AG10803 (cell line): ENCODE measurements around the gene TACC3.

Experiments used
- DNase-seq: peaks from one replicate; pipeline ENCODE4 v3.0.0; 2010; ENCODE audit warnings: low read depth
- H3K4me3 ChIP-seq: 2 replicates; pipeline ENCODE4 v1.5.1; 2011; ENCODE audit warnings: mild to moderate bottlenecking, low read length, control low read depth
- TF ChIP-seq, protein P1 (sequence below): conservative IDR thresholded peaks from 2 replicates; pipeline ENCODE4 v1.5.1; 2011; ENCODE audit warnings: mild to moderate bottlenecking, low read length, control low read depth, inconsistent platforms

Gene TACC3

DNA sequence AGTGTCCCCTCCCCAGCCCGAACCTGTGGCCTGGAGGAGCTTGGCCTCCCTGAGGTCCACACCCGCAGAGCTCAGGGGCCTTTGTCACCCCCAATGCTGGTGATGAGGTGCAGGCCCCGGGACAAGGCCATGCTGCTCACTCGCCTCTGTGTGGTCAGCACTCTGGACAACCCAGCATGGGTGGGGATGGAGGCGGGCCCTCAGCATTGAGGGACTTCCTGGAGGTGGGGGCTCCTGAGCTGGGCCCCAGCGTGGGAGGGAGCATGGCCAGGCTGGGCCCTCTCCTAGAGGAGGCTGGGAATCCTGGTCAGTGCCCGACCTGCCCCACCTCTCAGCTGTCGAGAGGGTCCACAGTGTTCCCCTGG lies 30.6 kb downstream of the TACC3 start:
- TF ChIP-seq, protein P1, sequence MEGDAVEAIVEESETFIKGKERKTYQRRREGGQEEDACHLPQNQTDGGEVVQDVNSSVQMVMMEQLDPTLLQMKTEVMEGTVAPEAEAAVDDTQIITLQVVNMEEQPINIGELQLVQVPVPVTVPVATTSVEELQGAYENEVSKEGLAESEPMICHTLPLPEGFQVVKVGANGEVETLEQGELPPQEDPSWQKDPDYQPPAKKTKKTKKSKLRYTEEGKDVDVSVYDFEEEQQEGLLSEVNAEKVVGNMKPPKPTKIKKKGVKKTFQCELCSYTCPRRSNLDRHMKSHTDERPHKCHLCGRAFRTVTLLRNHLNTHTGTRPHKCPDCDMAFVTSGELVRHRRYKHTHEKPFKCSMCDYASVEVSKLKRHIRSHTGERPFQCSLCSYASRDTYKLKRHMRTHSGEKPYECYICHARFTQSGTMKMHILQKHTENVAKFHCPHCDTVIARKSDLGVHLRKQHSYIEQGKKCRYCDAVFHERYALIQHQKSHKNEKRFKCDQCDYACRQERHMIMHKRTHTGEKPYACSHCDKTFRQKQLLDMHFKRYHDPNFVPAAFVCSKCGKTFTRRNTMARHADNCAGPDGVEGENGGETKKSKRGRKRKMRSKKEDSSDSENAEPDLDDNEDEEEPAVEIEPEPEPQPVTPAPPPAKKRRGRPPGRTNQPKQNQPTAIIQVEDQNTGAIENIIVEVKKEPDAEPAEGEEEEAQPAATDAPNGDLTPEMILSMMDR = no peak
- DNase-seq = no peak
- no peak overlapping the region for H3K4me3 ChIP-seq

GRCh38 chr4:1752284-1753041 lies 31.1 kb downstream of the TACC3 start:
- DNase-seq = no peak
- TF ChIP-seq, protein P1 = no peak
- H3K4me3 ChIP-seq = no peak overlapping the region

DNA sequence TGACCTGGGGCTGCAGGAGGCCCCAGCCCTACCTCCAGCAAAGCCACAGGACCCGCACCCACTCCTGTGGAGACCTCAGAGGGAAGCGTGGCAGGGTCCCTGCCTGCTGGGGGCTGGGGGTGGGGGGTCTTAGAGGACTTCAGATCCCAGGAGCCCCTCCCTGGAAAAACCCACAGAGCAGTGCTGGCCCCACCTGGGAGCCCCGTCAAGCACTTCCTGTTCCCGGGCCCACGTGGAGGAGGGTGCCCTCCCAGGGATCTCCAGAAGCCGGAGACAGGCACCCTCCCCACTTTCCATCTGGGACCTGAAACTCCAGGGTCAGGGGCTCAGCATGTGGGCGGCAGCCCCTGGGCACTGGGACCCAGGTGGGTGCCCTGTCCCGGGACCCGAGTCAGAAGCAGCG lies 32.0 kb downstream of the TACC3 start:
- no peak for DNase-seq
- TF ChIP-seq, protein P1 = no peak
- H3K4me3 ChIP-seq = no peak overlapping the region

DNA sequence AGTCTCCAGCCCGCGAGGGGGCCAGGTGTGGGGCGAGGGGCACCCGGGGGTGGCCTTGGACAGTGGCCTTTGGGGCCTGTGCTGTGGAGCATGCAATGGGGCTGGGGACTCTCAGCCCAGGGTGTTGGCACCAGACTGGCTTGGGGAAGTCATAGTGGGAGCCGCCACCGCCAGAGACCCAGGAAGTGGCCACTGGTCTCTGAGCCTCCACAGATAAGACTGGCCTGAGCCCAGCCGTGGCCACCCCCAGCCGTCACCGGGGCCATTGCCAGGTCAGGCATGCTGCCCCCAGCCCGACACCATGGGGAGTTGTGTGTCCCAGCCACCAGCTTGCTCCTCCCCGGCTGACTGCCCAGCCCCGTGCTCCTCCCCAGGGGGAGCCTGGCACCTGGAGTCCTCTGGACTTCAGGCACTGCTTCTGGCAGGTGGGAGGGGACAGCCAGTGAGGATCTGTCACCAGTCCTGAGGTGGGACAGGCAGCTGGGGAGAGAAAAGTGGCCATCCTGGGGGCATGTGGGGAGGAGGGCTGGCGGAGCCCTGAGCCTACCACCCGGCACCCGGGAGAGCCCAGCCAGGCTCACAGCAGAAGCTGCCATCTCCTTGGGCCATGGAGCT lies 32.5 kb downstream of the TACC3 start:
- H3K4me3 ChIP-seq = no peak overlapping the region
- TF ChIP-seq, protein P1 = no peak
- DNase-seq = no peak

DNA sequence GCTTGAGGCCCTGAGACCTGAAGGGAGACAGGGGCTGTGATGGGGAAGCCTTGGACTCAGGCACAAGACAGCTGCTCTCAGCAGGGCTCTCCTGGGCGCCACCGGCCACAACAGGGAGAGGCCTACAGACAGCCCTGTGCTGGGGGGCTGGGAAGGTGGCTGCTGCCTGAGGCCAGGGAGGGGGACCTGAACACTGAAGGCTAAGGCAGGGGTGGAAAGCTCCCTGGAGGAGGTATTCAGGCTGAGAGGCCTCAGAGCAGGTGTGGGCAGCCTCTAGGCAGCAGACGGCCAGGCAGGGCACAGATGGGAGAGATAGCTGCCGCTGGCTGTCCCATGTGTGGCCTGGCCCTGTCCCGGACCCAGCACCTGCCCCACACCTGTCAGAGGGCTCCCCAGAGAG lies 33.0 kb downstream of the TACC3 start:
- no peak for DNase-seq
- TF ChIP-seq, protein P1 = no peak

DNA sequence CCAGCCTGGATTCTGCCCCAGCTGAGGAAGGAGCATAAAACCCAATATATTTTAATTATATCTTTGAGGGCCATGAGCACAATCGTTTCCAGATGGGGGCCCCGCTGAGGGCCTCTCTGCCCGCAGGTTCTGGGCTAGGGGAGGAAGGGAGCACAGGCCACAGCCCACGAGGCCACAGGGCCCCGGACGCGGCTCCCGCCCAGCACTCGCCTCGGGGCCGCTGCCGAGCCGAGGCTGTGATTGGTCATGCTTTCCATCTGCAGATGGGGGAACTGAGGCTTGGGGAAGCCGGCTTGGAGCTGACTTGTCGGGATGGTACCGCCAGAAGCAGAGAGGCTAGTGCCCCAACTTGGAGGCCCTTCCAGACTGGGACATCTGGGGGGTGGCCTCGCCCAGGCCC lies 34.0 kb downstream of the TACC3 start:
- TF ChIP-seq, protein P1 = no peak
- DNase-seq = no peak
- H3K4me3 ChIP-seq = no peak overlapping the region

More for the DNA sequence above, 33.0 kb downstream of the TACC3 start:
- no peak overlapping the region for H3K4me3 ChIP-seq

DNA sequence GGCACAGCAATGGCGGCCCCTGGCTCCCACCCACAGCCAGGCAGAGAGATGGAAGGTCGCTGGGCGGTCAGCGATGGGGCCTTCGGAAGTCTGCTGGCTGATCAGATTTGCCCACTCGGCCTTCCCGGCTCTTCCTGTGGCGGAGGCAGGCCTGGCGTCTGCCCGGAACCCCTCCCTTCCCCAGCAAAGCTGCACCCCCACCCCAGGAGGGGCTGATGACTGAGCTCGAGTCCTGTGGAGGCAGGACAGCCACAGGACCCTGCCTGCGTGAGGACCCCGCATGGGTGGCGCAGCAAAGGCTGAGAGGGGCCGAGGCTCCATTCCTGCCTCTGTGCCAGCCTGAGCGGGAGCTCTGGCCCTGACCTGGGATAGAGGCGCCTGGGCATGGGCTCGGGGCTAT lies 34.8 kb downstream of the TACC3 start:
- no peak for DNase-seq
- TF ChIP-seq, protein P1 = no peak
- H3K4me3 ChIP-seq = no peak overlapping the region
